ENCODE results near the gene FEN1. TPM values are rescaled to one million over a fixed set of nuclear protein-coding genes. Genes with fewer than 3 reads are reported as not detected.

Gene FEN1
- total and polyA plus RNA-seq, 2 of the 8 experiments (the other 6 are each of a cell fraction or from before 2014, with no cell fraction given): 52.6 to 86.1 TPM

- TF ChIP-seq RBBP5 (IDR thresholded peaks at IDR 0.05; ENCODE audit: borderline replicate concordance, low read depth, low read length) (no peak), CHD2 (IDR thresholded peaks at IDR 0.05; ENCODE audit: low read length) (no peak), ASH2L (IDR thresholded peaks at IDR 0.05; ENCODE audit: low read length) (no peak), GABPA (IDR thresholded peaks at IDR 0.05; ENCODE audit: borderline replicate concordance, insufficient read depth, low read length) (no peak), SIX5 (IDR thresholded peaks at IDR 0.05; ENCODE audit: low read depth, low read length) (no peak), BACH1 (IDR thresholded peaks at IDR 0.05; ENCODE audit: low read length) (no peak), EZH2 (IDR thresholded peaks at IDR 0.05; ENCODE audit: low read depth, low read length, severe bottlenecking) (no peak)
- POLR2A ChIA-PET (ENCODE audit: partially characterized antibody): interaction anchor here (0.8 to 20.9 kb wide), 11 partner anchors 8 to 170 kb away, joined by 3 to 354 read pairs (median 4); partner anchors contain the start of gene FADS1
These were observed 2.7 kb downstream of the FEN1 start for GRCh38 chr11:61795459-61795858.

More at GRCh38 chr11:61795459-61795858, 2.7 kb downstream of the FEN1 start:
- no peak overlapping the region for H4K5ac ChIP-seq (ENCODE audit: insufficient read length, low read depth, low read length)
- H3K27ac ChIP-seq (ENCODE audit: low read depth, low read length): no peak overlapping the region
- no peak overlapping the region for H3K56ac ChIP-seq (replicated peaks; ENCODE audit: insufficient read length, low read depth, low read length)
- no peak overlapping the region for H2BK5ac ChIP-seq (ENCODE audit: low read depth, low read length)
- H3K36me3 ChIP-seq (ENCODE audit: control insufficient read depth in 2 of 4, insufficient read depth in 4 of 4, low read length in 3 of 4): peaks cover under 1 to 29% (median 19%) of the 10 kb centered on the region in 4 experiments; a peak in 7 of 8 replicates
- H4K8ac ChIP-seq (ENCODE audit: extremely low read depth, insufficient read depth, low read length): no peak overlapping the region; the same call in 1 of the 2 replicates
- no peak overlapping the region for H2AK5ac ChIP-seq (ENCODE audit: low read depth, low read length)
- H3K23me2 ChIP-seq (ENCODE audit: low read depth, low read length): peaks cover 2% of the 10 kb centered on the region; the same call in 1 of the 2 replicates
- no peak overlapping the region for H3K4me3 ChIP-seq (ENCODE audit: extremely low read depth in 1 of 4, insufficient read depth in 2 of 4, low read depth in 3 of 4, low read length in 4 of 4)
- 0 out of 7 replicates have a peak, but pooled peaks cover 0 to 2% (median 0%) of the 10 kb centered on the region in 4 experiments for H3K4me1 ChIP-seq (replicated peaks in 1 of 4; ENCODE audit: control insufficient read depth in 3 of 4, insufficient read depth in 4 of 4, low read length in 3 of 4)
- H3K9me3 ChIP-seq (ENCODE audit: insufficient read depth in 2 of 2, low read depth in 1 of 2, low read length in 1 of 2): no peaks in the 10 kb centered on the region
- no peak overlapping the region for H2AFZ ChIP-seq (ENCODE audit: low read length)
- H4K91ac ChIP-seq (replicated peaks; ENCODE audit: insufficient read length, low read length): no peak overlapping the region
- H3K27me3 ChIP-seq (replicated peaks in 1 of 4; ENCODE audit: control insufficient read depth in 3 of 4, extremely low read depth in 1 of 4, insufficient read depth in 3 of 4, low read length in 3 of 4): no peaks in the 10 kb centered on the region
- H2BK120ac ChIP-seq (replicated peaks; ENCODE audit: low read depth, low read length): no peak overlapping the region
- no peak overlapping the region for H3K14ac ChIP-seq (ENCODE audit: insufficient read length)
- no peak overlapping the region for H2BK12ac ChIP-seq (ENCODE audit: low read depth, low read length)
- no peak for DNase-seq (ENCODE audit: low read depth in 1 of 2, low spot score in 2 of 2)
- H2BK15ac ChIP-seq (ENCODE audit: low read length): no peak overlapping the region
- no peaks in the 10 kb centered on the region; the same call in 1 of the 2 replicates for H3K79me1 ChIP-seq (ENCODE audit: low read depth, low read length)
- no peak overlapping the region for H3K18ac ChIP-seq (ENCODE audit: extremely low read depth, low read length)
- H3K4ac ChIP-seq (replicated peaks; ENCODE audit: insufficient read length, low read depth, low read length): no peak overlapping the region
- CTCF ChIA-PET (ENCODE audit: partially characterized antibody): interaction anchor here (0.9 to 10.1 kb wide), 10 partner anchors 7 to 75 kb away, joined by 3 to 118 read pairs (median 15); partner anchors contain the start of genes FADS1 and FADS2
- H4K20me1 ChIP-seq (replicated peaks in 1 of 2; ENCODE audit: control insufficient read depth in 1 of 2, insufficient read depth in 2 of 2, low read length in 2 of 2): peaks cover 2 to 8% of the 10 kb centered on the region in 2 experiments
- WGBS, 2 experiments (ENCODE audit: extremely low coverage in 1 of 2, insufficient coverage in 1 of 2, insufficient read length in 1 of 2, insufficient replicate concordance in 2 of 2, low coverage in 1 of 2, low lambda C conversion rate in 2 of 2, missing lambda C conversion rate in 1 of 2): 91% methylated on average over 12 of the region's 12 CpGs; no CpG with 5 or more reads in 1 of the 2 experiments
- no peak overlapping the region for H3K4me2 ChIP-seq (ENCODE audit: insufficient read depth in 1 of 2, low read depth in 2 of 2, low read length in 2 of 2)
- H3K9ac ChIP-seq (replicated peaks in 1 of 4; ENCODE audit: extremely low read depth in 1 of 4, low read depth in 3 of 4, low read length in 3 of 4): no peak overlapping the region
- H3K23ac ChIP-seq (ENCODE audit: insufficient read length): no peak overlapping the region
- no peak overlapping the region for H2BK20ac ChIP-seq (ENCODE audit: low read length)
- no peak for FAIRE-seq
- peaks cover 8 to 58% of the 10 kb centered on the region in 2 experiments for H3K79me2 ChIP-seq (ENCODE audit: control insufficient read depth in 1 of 2, insufficient read depth in 2 of 2, low read length in 2 of 2)
